Measurements from ENCODE around the gene GPC5.

Gene GPC5

DNA sequence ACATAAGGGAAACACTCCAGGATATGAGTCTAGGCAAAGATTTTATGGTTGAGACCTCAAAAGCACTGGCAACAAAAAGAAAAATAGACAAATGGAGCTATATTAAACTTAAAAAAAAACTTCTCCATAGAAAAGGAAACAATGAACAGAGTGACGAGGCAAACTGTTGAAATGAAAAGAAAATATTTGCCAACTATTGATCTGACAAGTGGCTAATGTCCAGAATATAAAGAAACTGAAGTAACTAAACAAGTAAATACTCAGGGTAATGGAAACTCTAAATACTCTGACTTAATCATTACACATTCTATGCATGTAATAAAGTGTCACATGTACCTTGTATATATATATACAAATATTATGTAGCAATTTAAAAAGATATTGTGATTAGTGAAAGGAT, 562.5 kb downstream of the GPC5 start:
- Histone ChIP-seq H3K4me3 (IDR thresholded peaks at IDR 0.05; ENCODE audit: insufficient read depth, low read depth, low read length) (no peak overlapping the region), H3K27ac (no peak overlapping the region), H2AFZ (ENCODE audit: low read depth) (no peak overlapping the region), H3K27me3 (ENCODE audit: insufficient read depth, low read depth) (no peaks in the 10 kb centered on the region), H4K20me1 (ENCODE audit: insufficient read depth) (no peaks in the 10 kb centered on the region), H3K9ac (no peak overlapping the region), H3K4me2 (no peak overlapping the region), H3K79me2 (ENCODE audit: insufficient read depth, low read depth) (no peaks in the 10 kb centered on the region), H3K36me3 (ENCODE audit: insufficient read depth) (no peaks in the 10 kb centered on the region), H3K4me1 (ENCODE audit: low read depth, poor library complexity, severe bottlenecking) (no peaks in the 10 kb centered on the region)
- no peak for TF ChIP-seq CTCF (conservative IDR thresholded peaks at IDR 0.05; ENCODE audit: low read depth, low read length)

- H3K79me2 ChIP-seq (ENCODE audit: insufficient read depth, low read depth): no peaks in the 10 kb centered on the region
- H3K4me1 ChIP-seq (ENCODE audit: low read depth, poor library complexity, severe bottlenecking): no peaks in the 10 kb centered on the region
- no peak overlapping the region for H3K9ac ChIP-seq
- no peak overlapping the region for H2AFZ ChIP-seq (ENCODE audit: low read depth)
- H3K4me2 ChIP-seq: no peak overlapping the region
- H3K27ac ChIP-seq: no peak overlapping the region
- no peaks in the 10 kb centered on the region for H3K36me3 ChIP-seq (ENCODE audit: insufficient read depth)
- no peak for TF ChIP-seq CTCF (conservative IDR thresholded peaks at IDR 0.05; ENCODE audit: low read depth, low read length)
- no peaks in the 10 kb centered on the region for H4K20me1 ChIP-seq (ENCODE audit: insufficient read depth)
- H3K27me3 ChIP-seq (ENCODE audit: insufficient read depth, low read depth): no peaks in the 10 kb centered on the region
- H3K4me3 ChIP-seq (IDR thresholded peaks at IDR 0.05; ENCODE audit: insufficient read depth, low read depth, low read length): no peak overlapping the region
Observed at GRCh38 chr13:91962946-91963345, 564.5 kb downstream of the GPC5 start.

DNA sequence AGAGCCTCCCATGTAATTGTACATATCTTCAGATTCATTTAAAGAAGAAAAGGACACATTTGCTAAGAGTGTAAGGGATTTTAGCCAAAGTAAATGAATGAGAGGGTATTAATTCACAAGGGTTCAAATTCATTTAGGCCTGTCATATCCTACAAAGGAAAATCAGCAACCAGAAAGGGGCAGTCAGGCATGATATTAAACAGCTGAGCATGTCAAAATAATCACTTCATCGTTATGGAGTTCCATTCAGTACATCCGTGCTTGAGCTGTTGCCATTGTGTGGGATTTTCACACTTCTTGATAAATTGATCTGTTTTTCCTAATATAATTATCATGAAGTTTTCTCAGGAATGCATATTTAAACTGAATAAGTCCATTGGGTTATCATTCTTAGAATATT, 567.1 kb downstream of the GPC5 start:
- Histone ChIP-seq H3K9ac (no peak overlapping the region), H3K27ac (no peak overlapping the region), H3K79me2 (ENCODE audit: insufficient read depth, low read depth) (no peaks in the 10 kb centered on the region), H3K4me2 (no peak overlapping the region), H3K36me3 (ENCODE audit: insufficient read depth) (no peaks in the 10 kb centered on the region), H3K27me3 (ENCODE audit: insufficient read depth, low read depth) (no peaks in the 10 kb centered on the region), H4K20me1 (ENCODE audit: insufficient read depth) (no peaks in the 10 kb centered on the region), H3K4me1 (ENCODE audit: low read depth, poor library complexity, severe bottlenecking) (no peaks in the 10 kb centered on the region), H3K4me3 (IDR thresholded peaks at IDR 0.05; ENCODE audit: insufficient read depth, low read depth, low read length) (no peak overlapping the region), H2AFZ (ENCODE audit: low read depth) (no peak overlapping the region)
- TF ChIP-seq CTCF (conservative IDR thresholded peaks at IDR 0.05; ENCODE audit: low read depth, low read length): no peak

DNA sequence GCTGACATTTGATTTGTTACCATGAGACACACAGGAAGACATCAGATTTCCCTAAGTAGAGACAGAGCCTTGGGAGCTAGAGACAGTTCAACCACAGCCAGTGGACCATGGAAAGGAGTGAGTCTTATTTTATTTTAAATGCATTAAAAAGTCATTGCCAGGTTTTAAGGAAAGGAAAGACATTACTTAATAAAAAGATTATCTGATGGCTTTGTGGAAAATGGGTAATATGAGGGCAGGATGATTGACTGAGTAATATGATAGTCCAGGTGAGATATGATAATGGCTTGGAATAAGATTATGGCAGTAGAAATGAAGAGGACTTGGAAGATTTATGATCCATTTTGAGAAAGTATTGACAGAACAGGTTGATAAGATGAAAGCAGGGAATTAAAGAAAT, 580.1 kb downstream of the GPC5 start:
- H3K27me3 ChIP-seq (ENCODE audit: insufficient read depth, low read depth): no peaks in the 10 kb centered on the region
- no peak overlapping the region for H3K27ac ChIP-seq
- H3K4me1 ChIP-seq (ENCODE audit: low read depth, poor library complexity, severe bottlenecking): no peaks in the 10 kb centered on the region
- no peaks in the 10 kb centered on the region for H3K36me3 ChIP-seq (ENCODE audit: insufficient read depth)
- H4K20me1 ChIP-seq (ENCODE audit: insufficient read depth): no peaks in the 10 kb centered on the region
- no peaks in the 10 kb centered on the region for H3K79me2 ChIP-seq (ENCODE audit: insufficient read depth, low read depth)
- no peak overlapping the region for H3K4me2 ChIP-seq
- TF ChIP-seq CTCF (conservative IDR thresholded peaks at IDR 0.05; ENCODE audit: low read depth, low read length): no peak
- no peak overlapping the region for H3K4me3 ChIP-seq (IDR thresholded peaks at IDR 0.05; ENCODE audit: insufficient read depth, low read depth, low read length)
- H2AFZ ChIP-seq (ENCODE audit: low read depth): no peak overlapping the region
- H3K9ac ChIP-seq: no peak overlapping the region
